Forelimb muscle (tissue), 1 donor: Measurements from ENCODE around the gene COL5A1. TPM values are rescaled to one million over a fixed set of nuclear protein-coding genes. Genes with fewer than 3 reads are reported as not detected.

Experiments used
- DNase-seq: peaks from one replicate; pipeline ENCODE4 v3.0.0-alpha.2; 2013; ENCODE audit warnings: low read depth
- polyA plus RNA-seq: library from polyadenylated mRNA; unstranded; fragments of 120-200 nt; gene quantifications from one replicate; pipeline ENCODE4 v1.2.1, GENCODE V29; 2013; ENCODE audit not compliant: insufficient read length

The COL5A1 gene
- polyA plus RNA-seq, 1 donor: 425 TPM

- DNase-seq: no peak
Observed at GRCh38 chr9:134888603-134889190, 247.1 kb downstream of the COL5A1 start.

DNA sequence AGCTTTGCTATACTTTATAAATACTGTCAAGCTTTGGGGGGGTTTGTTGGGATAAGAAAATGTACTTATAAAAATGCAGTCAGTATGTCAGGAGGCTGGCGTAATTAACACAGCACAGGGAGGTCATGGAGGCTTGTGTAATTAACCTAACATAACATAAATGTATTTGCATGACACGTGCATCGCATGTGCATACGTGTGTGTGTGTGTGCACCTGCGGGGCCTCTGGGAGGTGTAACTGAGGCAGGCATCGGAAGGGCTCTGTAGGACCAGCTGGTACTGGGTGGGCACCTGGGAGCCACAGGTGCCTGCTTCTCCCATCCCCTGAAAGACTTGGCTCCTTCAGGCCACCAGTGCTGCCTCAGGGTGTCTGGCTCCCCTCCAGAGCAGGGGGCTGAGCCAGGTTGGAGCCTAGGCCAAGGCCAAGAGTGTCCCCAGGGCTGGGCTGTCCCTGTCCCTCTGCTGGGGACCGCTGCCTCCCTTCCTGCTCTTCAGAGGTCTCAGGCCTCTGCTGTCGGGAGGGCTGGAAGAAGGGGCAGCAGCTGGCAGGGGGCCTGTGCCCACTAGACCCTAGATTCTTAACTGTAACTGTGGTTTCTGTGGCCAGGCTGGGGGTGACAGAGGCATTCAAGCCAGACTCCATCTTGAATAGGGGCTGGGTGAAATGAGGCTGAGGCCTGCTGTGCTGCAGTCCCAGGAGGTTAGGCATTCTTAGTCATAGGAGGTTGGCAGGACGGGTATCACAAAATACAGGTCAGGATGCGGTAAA is 248.0 kb downstream of the COL5A1 start:
- no peak for DNase-seq

GRCh38 chr9:134890155-134890495 is 248.5 kb downstream of the COL5A1 start:
- no peak for DNase-seq

DNA sequence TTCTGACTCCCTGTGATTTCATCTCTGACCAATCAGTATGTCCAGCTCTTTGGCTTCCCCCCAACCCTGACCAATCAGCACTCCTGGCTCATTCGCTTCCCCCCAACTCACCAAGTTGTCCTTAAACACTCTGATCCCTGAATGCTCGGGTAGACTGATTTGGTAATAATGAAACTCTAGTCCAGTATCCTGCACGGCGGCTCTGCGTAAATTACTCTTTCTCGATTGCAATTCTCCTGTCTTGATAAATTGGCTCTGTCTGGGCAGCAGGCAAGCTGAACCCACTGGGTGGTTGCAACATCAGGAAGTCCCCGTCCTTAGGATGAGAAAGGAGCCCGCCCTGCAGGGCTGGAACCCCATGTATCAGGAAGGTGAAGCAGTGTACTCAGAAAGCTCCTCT is 249.4 kb downstream of the COL5A1 start:
- DNase-seq: no peak

DNA sequence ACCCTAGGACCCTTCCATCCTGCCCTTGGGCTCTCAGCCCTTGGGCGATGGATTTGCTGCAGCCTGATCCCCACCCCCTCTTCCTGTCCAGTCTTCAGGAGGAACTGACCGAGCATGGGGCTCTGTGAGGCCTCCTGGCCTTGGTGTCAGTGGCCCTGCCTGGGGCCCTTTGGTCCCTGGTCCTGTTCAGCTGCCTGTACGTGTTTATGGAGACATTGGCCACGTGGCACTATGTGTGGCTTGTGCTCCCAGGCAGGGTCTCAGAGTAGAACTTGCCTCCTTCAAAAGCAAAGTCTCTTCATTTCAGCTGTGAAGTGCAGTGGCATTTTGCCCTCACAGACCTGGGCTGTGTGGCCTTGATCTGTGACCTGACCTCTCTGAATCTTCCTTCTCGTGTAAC is 250.1 kb downstream of the COL5A1 start:
- no peak for DNase-seq

- no peak for DNase-seq
Observed at GRCh38 chr9:134892221-134892620, 250.6 kb downstream of the COL5A1 start.

DNA sequence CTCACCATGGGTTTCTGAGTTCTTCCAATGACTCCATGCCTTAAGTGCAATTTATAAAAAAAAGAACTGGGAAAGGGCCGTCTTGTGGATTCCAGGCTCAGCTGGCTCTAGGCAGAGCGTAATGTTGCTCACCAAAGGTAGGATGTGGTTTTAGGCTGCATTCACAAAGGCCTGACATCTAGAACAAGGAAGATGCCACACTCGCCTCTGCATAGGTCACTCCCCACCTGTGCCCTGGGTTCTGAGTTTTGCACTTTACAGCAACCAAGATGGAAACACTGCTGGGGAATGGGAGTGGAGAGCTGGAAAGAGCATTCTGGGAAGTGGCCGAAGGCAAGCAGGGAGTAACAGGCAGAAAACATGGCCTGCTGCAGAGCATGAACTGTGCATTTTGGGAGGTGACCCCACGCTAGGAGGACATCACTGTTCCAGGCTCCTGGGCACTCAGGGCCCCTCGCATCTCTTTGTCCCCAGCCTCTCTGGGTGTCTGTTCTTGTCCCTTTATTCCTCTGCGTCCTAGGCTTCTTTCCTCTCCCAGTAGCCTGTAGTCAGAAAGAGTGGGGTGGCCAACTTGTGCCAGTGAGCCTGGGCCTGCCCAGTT is 251.3 kb downstream of the COL5A1 start:
- no peak for DNase-seq

Other genes starting within 250 kb of the COL5A1 start
- 0.16 TPM for gene FCN2, start 239.0 kb downstream of the COL5A1 start, polyA plus RNA-seq